GM19238 (cell line): Measurements from ENCODE around the gene SMIM14.
"Not testable (repeated sequence)": the region's sequence is repeated elsewhere in the genome, so short reads cannot be mapped to it uniquely, and the experiment has no call there.

Source experiments
- DNase-seq: peaks from one replicate; pipeline ENCODE4 v3.0.0; 2011; ENCODE audit warnings: low spot score; ENCODE audit not compliant: insufficient read length

SMIM14 gene

GRCh38 chr4:39502664-39503035, 136.0 kb downstream of the SMIM14 start:
- DNase-seq = not testable (repeated sequence)

- DNase-seq = no peak
Observed at GRCh38 chr4:39502019-39502663, 136.5 kb downstream of the SMIM14 start.

DNA sequence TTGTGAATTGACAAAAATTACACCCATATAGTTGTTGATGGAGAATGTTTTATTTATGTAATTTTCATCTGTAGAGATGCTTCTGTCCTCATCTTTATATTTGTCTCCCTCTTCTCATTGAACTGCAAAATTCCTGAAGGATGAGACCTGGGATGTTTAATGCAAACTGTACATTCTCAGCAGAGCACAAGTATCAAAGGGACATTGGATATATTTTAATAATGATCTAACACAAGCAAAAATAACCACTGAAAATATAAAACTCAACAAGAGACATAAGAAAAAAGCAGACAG, 140.0 kb downstream of the SMIM14 start:
- no peak for DNase-seq

DNA sequence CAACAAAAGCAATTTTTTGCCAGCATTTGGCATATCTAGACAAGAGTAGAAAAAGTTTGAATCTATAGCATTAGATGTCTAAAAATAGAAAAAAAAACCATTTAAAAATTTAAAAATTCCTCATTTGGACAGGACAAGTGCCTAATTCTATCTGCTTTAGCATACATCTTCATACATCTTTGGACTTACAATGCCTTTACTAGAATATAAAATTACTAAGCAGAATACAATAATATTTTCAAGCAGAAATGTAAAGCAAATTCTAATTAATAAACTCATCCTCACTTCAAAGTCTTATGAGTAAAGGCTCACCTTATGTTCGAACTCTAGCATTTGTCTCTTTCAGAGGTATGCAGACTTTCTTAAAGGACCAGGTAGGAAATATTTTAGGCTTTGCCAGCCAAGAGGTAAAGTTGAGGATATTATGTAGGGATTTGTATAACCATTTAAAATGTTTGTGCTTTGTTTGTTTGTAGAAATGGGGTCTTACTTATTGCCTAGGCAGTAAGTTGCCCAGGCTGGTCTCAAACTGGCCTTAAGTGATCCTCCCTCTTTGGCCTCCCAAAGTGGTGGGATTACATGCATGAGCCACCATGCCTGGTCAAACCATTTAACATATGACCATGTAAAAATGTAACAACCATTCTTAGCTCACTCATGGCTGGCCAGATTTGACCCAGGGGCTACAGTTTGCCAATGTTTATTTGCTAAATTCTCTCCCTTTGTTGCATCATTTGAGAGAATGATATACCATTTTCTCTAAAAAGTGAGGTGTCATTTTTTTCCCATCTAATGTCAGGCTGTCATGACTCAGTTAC, 140.5 kb downstream of the SMIM14 start:
- no peak for DNase-seq
